NT2/D1 (cell line): Measurements from ENCODE around the gene GPR176.

Experiments used
- SUZ12 ChIP-seq: IDR thresholded peaks from 2 replicates; pipeline ENCODE4 v1.6.1; 2011; ENCODE audit not compliant: insufficient read length, insufficient read depth; ENCODE audit errors: extremely low read depth
- YY1 ChIP-seq: IDR thresholded peaks from 2 replicates; pipeline ENCODE4 v1.6.1; 2011; ENCODE audit not compliant: insufficient read length, insufficient read depth
- ZNF274 ChIP-seq: IDR thresholded peaks from 2 replicates; pipeline ENCODE4 v1.6.1; 2011; ENCODE audit warnings: mild to moderate bottlenecking, low read depth, low read length

- no peak for TF ChIP-seq ZNF274
- no peak for TF ChIP-seq YY1
- no peak for TF ChIP-seq SUZ12
Measured at GRCh38 chr15:39752991-39753390, 167.1 kb downstream of the GPR176 start.
